ENCODE data around the gene SIRT4.

SIRT4 gene

DNA sequence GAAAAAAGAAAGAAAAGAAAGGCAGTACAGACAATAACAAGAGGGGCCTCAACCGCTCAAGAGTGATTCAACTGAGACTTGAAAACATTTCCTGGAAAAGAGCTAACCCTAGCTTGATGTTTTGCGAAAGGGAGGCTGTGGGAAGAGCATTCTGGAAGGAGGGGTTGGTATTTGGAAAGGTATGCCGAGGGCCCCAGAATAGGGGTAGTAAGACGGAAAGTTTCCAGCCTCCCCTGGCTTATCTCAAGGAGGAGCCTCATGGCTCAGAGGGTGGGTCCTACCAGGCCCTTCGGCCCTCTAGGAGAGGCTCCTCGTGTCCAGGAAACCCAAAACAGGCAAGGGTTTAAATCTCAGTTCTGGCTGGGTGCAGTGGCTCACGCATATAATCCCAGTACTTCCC is 18.8 kb upstream of the SIRT4 start:
- no peaks in the 10 kb centered on the region for H3K27me3 ChIP-seq (ENCODE audit: control insufficient read depth in 1 of 2, insufficient read depth in 1 of 2, low read length in 2 of 2)
- DNase-seq = no peak
- no peak overlapping the region for H2AFZ ChIP-seq (ENCODE audit: low read depth, low read length)
- no peak overlapping the region for H2BK120ac ChIP-seq (ENCODE audit: low read depth, low read length)
- no peak overlapping the region for H2BK12ac ChIP-seq (ENCODE audit: low read length in 2 of 2)
- H3K27ac ChIP-seq (ENCODE audit: low read length, poor library complexity, severe bottlenecking) = no peak overlapping the region
- no peak overlapping the region for H2BK15ac ChIP-seq (ENCODE audit: low read depth, poor library complexity, severe bottlenecking)
- WGBS = 70% methylated on average over 7 of the region's 7 CpGs
- H3K9ac ChIP-seq (ENCODE audit: low read length) = no peak overlapping the region
- H4K8ac ChIP-seq (ENCODE audit: low read length) = peak overlapping the region; percentile 46
- H3K23ac ChIP-seq (ENCODE audit: low read length in 2 of 2) = no peak overlapping the region
- H3K18ac ChIP-seq (ENCODE audit: low read depth in 1 of 2, low read length in 2 of 2) = no peak overlapping the region
- H3K9me3 ChIP-seq (ENCODE audit: control insufficient read depth, low read length) = no peaks in the 10 kb centered on the region
- no peaks in the 10 kb centered on the region for H3K79me1 ChIP-seq (replicated peaks; ENCODE audit: low read length, poor library complexity, severe bottlenecking)
- H4K91ac ChIP-seq (ENCODE audit: low read length) = no peak overlapping the region
- no peaks in the 10 kb centered on the region for H3K36me3 ChIP-seq (ENCODE audit: control insufficient read depth in 1 of 2, insufficient read depth in 2 of 2, low read depth in 1 of 2, low read length in 2 of 2)
- H2BK5ac ChIP-seq (ENCODE audit: low read depth, low read length, poor library complexity, severe bottlenecking) = no peak overlapping the region
- H3K4me2 ChIP-seq (ENCODE audit: low read length, poor library complexity, severe bottlenecking) = no peak overlapping the region
- H2AK5ac ChIP-seq (ENCODE audit: low read length, severe bottlenecking) = peak overlapping the region; percentile 52
- H3K4me1 ChIP-seq (ENCODE audit: control insufficient read depth, insufficient read depth, low read depth, low read length) = peaks cover 5% of the 10 kb centered on the region
- H3K14ac ChIP-seq (ENCODE audit: low read length in 2 of 2) = no peak overlapping the region
- no peak overlapping the region for H3K4ac ChIP-seq (ENCODE audit: low read depth in 1 of 2, low read length in 2 of 2)
- H3K4me3 ChIP-seq (ENCODE audit: insufficient read depth in 1 of 2, low read depth in 1 of 2, low read length in 2 of 2) = peak overlapping the region in 1 of 2 experiments; percentile 30

DNA sequence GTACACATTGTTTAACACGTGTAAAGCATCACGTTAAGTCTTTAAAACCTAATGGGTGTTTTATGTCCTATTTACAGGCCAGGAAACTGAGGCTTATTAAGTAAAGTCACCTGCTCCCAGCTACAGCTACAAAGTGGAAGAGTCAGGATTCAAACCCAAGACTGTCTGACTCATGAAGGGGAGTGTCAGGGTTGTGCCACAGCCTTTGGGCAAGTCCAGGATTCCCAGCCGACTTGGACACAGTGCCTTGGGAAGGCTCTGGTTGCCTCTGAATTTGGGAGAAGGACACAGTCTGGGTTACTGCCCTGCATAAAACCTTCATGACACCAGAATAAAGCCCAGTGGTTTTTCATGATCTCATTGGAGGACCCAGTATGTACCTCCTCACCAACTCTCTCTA is 17.7 kb upstream of the SIRT4 start:
- no peak overlapping the region for H2BK120ac ChIP-seq (ENCODE audit: low read depth, low read length)
- H3K4me3 ChIP-seq (ENCODE audit: insufficient read depth in 1 of 2, low read depth in 1 of 2, low read length in 2 of 2) = no peak overlapping the region
- H2BK5ac ChIP-seq (ENCODE audit: low read depth, low read length, poor library complexity, severe bottlenecking) = no peak overlapping the region
- 93% methylated on average over 3 of the region's 3 CpGs for WGBS
- no peak overlapping the region for H3K18ac ChIP-seq (ENCODE audit: low read depth in 1 of 2, low read length in 2 of 2)
- no peak overlapping the region for H2BK12ac ChIP-seq (ENCODE audit: low read length in 2 of 2)
- no peaks in the 10 kb centered on the region for H3K36me3 ChIP-seq (ENCODE audit: control insufficient read depth in 1 of 2, insufficient read depth in 2 of 2, low read depth in 1 of 2, low read length in 2 of 2)
- no peak overlapping the region for H3K14ac ChIP-seq (ENCODE audit: low read length in 2 of 2)
- no peaks in the 10 kb centered on the region for H3K9me3 ChIP-seq (ENCODE audit: control insufficient read depth, low read length)
- H3K4me2 ChIP-seq (ENCODE audit: low read length, poor library complexity, severe bottlenecking) = no peak overlapping the region
- H2BK15ac ChIP-seq (ENCODE audit: low read depth, poor library complexity, severe bottlenecking) = no peak overlapping the region
- no peak overlapping the region for H3K27ac ChIP-seq (ENCODE audit: low read length, poor library complexity, severe bottlenecking)
- no peak overlapping the region for H4K8ac ChIP-seq (ENCODE audit: low read length)
- H2AK5ac ChIP-seq (ENCODE audit: low read length, severe bottlenecking) = no peak overlapping the region
- H3K27me3 ChIP-seq (ENCODE audit: control insufficient read depth in 1 of 2, insufficient read depth in 1 of 2, low read length in 2 of 2) = no peaks in the 10 kb centered on the region
- DNase-seq = no peak
- no peaks in the 10 kb centered on the region for H3K79me1 ChIP-seq (replicated peaks; ENCODE audit: low read length, poor library complexity, severe bottlenecking)
- H3K9ac ChIP-seq (ENCODE audit: low read length) = no peak overlapping the region
- no peak overlapping the region for H2AFZ ChIP-seq (ENCODE audit: low read depth, low read length)
- no peak overlapping the region for H3K4ac ChIP-seq (ENCODE audit: low read depth in 1 of 2, low read length in 2 of 2)
- H3K4me1 ChIP-seq (ENCODE audit: control insufficient read depth, insufficient read depth, low read depth, low read length) = peaks cover 1% of the 10 kb centered on the region
- H3K23ac ChIP-seq (ENCODE audit: low read length in 2 of 2) = no peak overlapping the region
- H4K91ac ChIP-seq (ENCODE audit: low read length) = no peak overlapping the region

DNA sequence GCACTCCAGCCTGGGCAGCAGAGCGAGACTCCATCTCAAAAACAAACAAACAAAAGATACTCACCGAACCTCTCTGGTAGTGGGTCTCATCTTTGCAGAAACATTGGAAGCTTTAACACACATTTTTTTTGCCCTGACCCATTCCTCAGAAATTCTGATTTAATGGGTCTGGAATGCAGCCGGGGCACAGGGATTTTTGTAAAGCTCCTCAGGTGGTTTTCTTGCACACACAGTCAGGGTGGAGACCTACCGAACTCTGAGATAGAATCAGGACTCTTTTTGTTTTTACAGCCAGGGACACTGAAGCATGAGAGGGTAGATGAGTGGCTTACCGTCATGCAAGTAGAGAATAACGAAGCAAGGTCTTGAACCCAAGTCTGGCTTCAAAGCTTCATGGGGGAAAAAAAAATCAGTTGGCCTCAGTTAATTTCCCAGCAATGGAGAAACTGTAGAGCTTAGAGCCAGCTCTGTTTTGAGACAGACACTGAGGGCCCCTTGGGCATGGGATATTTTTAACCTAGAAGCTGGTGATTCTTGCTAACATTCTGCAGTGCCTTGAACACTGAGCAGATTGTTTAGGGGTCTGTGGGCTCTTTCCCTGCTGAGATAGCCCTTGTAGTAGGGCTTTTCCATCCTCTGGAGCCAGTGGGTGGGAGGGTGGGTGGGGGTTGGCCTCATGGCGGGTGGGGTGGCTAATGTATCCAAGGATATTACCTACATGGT is 15.2 kb upstream of the SIRT4 start:
- H3K23ac ChIP-seq (ENCODE audit: low read length in 2 of 2) = no peak overlapping the region
- H3K4me3 ChIP-seq (ENCODE audit: insufficient read depth in 1 of 2, low read depth in 1 of 2, low read length in 2 of 2) = no peak overlapping the region
- no peak overlapping the region for H3K4ac ChIP-seq (ENCODE audit: low read depth in 1 of 2, low read length in 2 of 2)
- no peak overlapping the region for H4K91ac ChIP-seq (ENCODE audit: low read length)
- H3K9ac ChIP-seq (ENCODE audit: low read length) = no peak overlapping the region
- peak overlapping the region; percentile 31 for H3K27ac ChIP-seq (ENCODE audit: low read length, poor library complexity, severe bottlenecking)
- 71% methylated on average over 6 of the region's 7 CpGs for WGBS
- no peak overlapping the region for H3K14ac ChIP-seq (ENCODE audit: low read length in 2 of 2)
- H4K8ac ChIP-seq (ENCODE audit: low read length) = no peak overlapping the region
- no peaks in the 10 kb centered on the region for H3K36me3 ChIP-seq (ENCODE audit: control insufficient read depth in 1 of 2, insufficient read depth in 2 of 2, low read depth in 1 of 2, low read length in 2 of 2)
- H3K79me1 ChIP-seq (replicated peaks; ENCODE audit: low read length, poor library complexity, severe bottlenecking) = no peaks in the 10 kb centered on the region
- no peak overlapping the region for H2AFZ ChIP-seq (ENCODE audit: low read depth, low read length)
- H3K27me3 ChIP-seq (ENCODE audit: control insufficient read depth in 1 of 2, insufficient read depth in 1 of 2, low read length in 2 of 2) = no peaks in the 10 kb centered on the region
- no peak overlapping the region for H3K4me2 ChIP-seq (ENCODE audit: low read length, poor library complexity, severe bottlenecking)
- no peak overlapping the region for H2BK120ac ChIP-seq (ENCODE audit: low read depth, low read length)
- no peak overlapping the region for H3K18ac ChIP-seq (ENCODE audit: low read depth in 1 of 2, low read length in 2 of 2)
- no peaks in the 10 kb centered on the region for H3K9me3 ChIP-seq (ENCODE audit: control insufficient read depth, low read length)
- peaks cover 9% of the 10 kb centered on the region for H3K4me1 ChIP-seq (ENCODE audit: control insufficient read depth, insufficient read depth, low read depth, low read length)
- no peak overlapping the region for H2BK15ac ChIP-seq (ENCODE audit: low read depth, poor library complexity, severe bottlenecking)
- H2BK12ac ChIP-seq (ENCODE audit: low read length in 2 of 2) = no peak overlapping the region
- H2AK5ac ChIP-seq (ENCODE audit: low read length, severe bottlenecking) = no peak overlapping the region
- no peak for DNase-seq
- no peak overlapping the region for H2BK5ac ChIP-seq (ENCODE audit: low read depth, low read length, poor library complexity, severe bottlenecking)

DNA sequence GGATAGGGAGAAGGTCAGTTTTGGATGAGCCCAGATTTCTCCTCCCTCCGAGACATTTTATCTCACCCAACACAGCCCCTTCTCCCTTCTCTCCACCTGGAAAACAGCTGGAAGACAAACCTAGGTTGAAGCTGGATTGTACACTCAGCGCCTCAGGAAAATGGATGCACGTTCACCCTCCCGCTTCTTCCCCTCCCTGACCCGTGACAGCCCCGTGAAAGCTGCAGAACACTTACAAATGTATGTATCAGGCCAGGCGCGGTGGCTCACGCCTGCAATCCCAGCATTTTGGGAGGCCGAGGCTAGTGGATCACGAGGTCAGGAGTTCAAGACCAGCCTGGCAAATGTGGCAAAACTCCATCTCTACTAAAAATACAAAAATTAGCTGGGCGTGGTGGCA is 14.6 kb upstream of the SIRT4 start:
- Histone ChIP-seq H3K27ac (ENCODE audit: low read length, poor library complexity, severe bottlenecking) (no peak overlapping the region), H3K79me1 (replicated peaks; ENCODE audit: low read length, poor library complexity, severe bottlenecking) (no peaks in the 10 kb centered on the region), H3K4ac (ENCODE audit: low read depth in 1 of 2, low read length in 2 of 2) (no peak overlapping the region), H2BK12ac (ENCODE audit: low read length in 2 of 2) (no peak overlapping the region), H3K9ac (ENCODE audit: low read length) (no peak overlapping the region), H2AK5ac (ENCODE audit: low read length, severe bottlenecking) (no peak overlapping the region), H2AFZ (ENCODE audit: low read depth, low read length) (no peak overlapping the region), H3K4me1 (ENCODE audit: control insufficient read depth, insufficient read depth, low read depth, low read length) (peaks cover 9% of the 10 kb centered on the region), H2BK120ac (ENCODE audit: low read depth, low read length) (no peak overlapping the region), H3K27me3 (ENCODE audit: control insufficient read depth in 1 of 2, insufficient read depth in 1 of 2, low read length in 2 of 2) (no peaks in the 10 kb centered on the region), H3K36me3 (ENCODE audit: control insufficient read depth in 1 of 2, insufficient read depth in 2 of 2, low read depth in 1 of 2, low read length in 2 of 2) (no peaks in the 10 kb centered on the region), H3K23ac (ENCODE audit: low read length in 2 of 2) (no peak overlapping the region), H3K9me3 (ENCODE audit: control insufficient read depth, low read length) (no peaks in the 10 kb centered on the region), H2BK15ac (ENCODE audit: low read depth, poor library complexity, severe bottlenecking) (no peak overlapping the region), H2BK5ac (ENCODE audit: low read depth, low read length, poor library complexity, severe bottlenecking) (no peak overlapping the region), H3K18ac (ENCODE audit: low read depth in 1 of 2, low read length in 2 of 2) (no peak overlapping the region), H3K4me3 (ENCODE audit: insufficient read depth in 1 of 2, low read depth in 1 of 2, low read length in 2 of 2) (no peak overlapping the region), H3K4me2 (ENCODE audit: low read length, poor library complexity, severe bottlenecking) (no peak overlapping the region), H4K8ac (ENCODE audit: low read length) (no peak overlapping the region), H4K91ac (ENCODE audit: low read length) (no peak overlapping the region), H3K14ac (ENCODE audit: low read length in 2 of 2) (no peak overlapping the region)
- DNase-seq = no peak
- 91% methylated on average over 12 of the region's 12 CpGs for WGBS
